EH (cell line): ENCODE measurements around the gene TGFB2.

Source experiments
- DNase-seq: peaks from one replicate; pipeline ENCODE4 v3.0.0-alpha.2; 2015; ENCODE audit warnings: low read depth

The TGFB2 gene

GRCh38 chr1:218462116-218462515, 117.0 kb downstream of the TGFB2 start:
- DNase-seq: no peak

DNA sequence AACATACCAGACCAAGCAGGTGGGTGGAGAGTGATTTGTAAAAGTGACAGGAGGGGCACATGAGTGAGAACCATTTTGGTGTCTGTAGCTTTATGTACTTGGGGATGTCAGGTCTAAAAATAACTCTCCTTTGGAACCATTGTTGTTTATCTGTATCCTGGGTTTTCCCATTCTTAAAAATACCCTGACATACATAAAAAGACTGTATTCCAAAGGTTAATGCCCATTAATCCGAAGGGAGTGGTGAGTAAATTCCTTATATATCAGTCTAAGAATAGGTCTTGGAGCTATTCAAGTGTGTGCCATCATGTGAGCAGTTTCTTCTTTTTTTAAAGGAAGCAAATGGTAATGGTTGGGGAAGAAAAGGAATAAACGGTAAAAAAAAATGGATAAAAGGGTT, 117.5 kb downstream of the TGFB2 start:
- no peak for DNase-seq

- DNase-seq: peak; percentile 84
These were observed 118.3 kb downstream of the TGFB2 start for GRCh38 chr1:218463194-218464156.

DNA sequence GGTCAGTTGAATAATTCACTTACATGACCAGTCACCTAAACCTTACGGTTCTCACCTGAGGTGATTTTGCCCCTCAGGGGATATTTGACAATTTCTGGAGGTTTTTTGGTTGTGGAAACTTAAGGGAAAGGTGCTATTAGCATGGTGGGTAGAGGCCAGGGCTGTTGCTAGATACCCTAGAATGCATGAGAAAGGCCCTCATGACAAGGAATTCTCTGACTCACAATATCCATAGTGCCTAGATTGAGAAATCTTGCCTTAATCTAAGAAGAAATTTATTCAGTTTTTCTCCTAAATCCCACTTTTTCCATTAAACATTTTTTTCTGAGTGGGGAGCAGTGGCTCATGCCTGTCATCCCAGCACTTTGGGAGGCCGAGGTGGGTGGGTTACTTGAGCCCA, 119.7 kb downstream of the TGFB2 start:
- DNase-seq: peak; percentile 48

- peak; percentile 80 for DNase-seq
These were observed 121.3 kb downstream of the TGFB2 start for GRCh38 chr1:218466341-218467010.

- DNase-seq: peak; percentile 97
These were observed 122.3 kb downstream of the TGFB2 start for GRCh38 chr1:218467101-218468072.

- no peak for DNase-seq
These were observed 123.6 kb downstream of the TGFB2 start for GRCh38 chr1:218468711-218469110.

GRCh38 chr1:218472885-218473284, 127.7 kb downstream of the TGFB2 start:
- no peak for DNase-seq

GRCh38 chr1:218473522-218473921, 128.4 kb downstream of the TGFB2 start:
- peak; percentile 80 for DNase-seq

- no peak for DNase-seq
These were observed 129.0 kb downstream of the TGFB2 start for GRCh38 chr1:218474128-218474527.

DNA sequence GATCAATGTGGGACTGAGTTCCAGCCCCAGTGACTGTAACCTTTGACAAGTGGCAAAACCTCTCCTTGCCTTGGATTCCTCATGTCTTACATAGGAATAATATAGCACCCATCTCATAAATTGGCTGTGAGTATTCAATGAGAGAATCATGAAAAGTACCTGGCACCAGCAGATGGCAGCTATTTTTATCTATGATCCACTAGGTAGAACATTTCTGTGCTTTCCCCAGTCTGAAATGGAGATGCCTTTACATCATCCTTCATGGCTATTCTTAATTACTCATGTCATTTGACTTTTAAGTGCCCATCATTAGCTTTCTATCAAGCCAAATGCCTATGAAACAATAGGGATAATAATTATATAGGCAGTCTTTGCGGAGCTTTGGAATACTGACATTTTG, 130.1 kb downstream of the TGFB2 start:
- DNase-seq: peak; percentile 55

DNA sequence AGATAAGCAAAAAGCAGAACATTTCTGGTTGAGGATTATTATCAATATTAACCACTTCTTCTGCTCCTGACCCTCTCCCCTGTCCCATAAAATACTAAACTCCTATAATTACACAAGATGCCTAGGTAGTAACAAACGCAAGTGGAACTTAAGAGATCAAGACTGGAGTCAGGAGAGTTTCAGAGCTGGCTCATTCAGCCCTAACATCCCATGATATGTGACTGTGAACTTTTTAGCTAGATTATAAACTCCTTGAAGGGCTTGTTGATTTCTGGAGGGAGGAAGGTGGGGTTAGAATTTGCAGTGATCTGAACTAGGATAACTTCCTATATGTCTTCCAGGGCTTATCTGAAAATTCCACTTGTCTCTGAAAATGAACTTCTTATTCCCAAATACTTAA, 130.6 kb downstream of the TGFB2 start:
- DNase-seq: no peak

GRCh38 chr1:218476385-218476784, 131.2 kb downstream of the TGFB2 start:
- DNase-seq: peak; percentile 94

GRCh38 chr1:218478336-218478735, 133.2 kb downstream of the TGFB2 start:
- peak; percentile 76 for DNase-seq

DNA sequence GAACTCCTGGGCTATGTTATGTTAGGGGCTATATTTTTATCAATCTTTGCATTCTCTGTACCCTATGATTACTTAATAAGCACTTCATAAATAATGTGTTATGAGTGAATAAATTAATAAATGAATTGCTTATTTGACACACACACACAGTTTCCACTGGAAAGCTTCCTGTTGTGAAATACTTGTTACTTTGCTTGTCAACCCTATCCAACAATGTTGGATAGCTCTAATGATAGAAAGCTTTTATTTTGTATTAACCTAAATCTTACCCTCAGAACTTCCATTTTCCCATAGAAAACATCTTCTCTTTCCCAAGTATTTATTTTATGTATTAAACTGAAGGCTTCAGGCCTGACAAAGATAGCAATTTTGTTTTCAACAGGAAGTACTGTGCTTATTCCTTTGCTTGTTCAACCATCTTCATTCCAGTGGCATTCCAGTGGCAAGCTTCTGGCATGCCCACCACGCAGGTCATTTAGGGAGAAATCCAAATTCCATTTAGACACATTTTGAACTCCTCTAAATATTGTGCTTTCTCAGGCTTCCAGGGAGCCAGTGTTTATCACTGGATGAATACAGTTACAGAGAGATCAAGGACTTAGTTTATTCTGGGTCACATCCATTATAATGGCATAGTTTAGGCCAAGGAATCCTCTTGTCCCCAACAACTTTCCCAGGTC, 134.4 kb downstream of the TGFB2 start:
- peak; percentile 97 for DNase-seq

DNA sequence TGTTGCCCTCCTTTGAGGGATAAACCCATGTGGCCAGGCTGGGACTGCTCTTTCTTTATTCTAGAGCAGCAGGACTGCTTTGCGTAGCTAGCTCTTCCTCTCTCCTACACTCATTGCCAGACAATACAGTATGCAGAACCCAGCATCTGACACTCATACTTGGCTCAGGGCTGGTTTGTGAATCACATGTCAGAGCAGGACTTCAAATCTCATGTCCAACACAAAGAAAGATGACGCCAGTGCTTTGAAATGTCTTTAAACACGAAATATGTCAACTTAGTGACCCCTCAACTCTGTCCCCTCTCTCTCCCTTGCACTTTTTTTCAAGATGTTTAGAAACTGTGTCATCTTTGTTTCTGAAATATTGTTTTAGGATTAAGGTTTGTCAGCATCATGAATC, 135.0 kb downstream of the TGFB2 start:
- peak; percentile 98 for DNase-seq

DNA sequence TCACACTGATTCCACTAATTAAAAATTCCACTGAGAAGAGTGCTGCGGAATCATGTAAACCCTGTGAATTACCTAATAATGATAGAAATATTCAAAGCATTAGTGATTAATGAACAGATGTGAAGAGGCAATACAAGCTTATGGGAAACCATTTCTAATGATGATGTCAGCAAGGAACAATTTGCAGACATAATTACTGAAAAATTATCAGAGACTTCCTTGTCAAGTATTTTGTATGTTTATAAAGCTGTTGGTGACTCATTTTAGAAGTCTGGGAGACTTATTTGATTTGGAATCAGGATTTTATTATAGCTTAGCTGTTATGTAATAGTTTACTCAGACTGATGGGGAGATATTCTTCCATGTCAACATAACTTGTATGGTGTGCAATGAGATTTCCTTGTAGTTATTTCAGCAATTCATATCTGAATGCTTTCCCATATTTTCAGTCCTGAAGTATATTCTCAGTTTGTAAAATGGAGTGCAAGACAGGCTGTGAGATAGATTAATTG, 135.5 kb downstream of the TGFB2 start:
- DNase-seq: peak; percentile 97

- peak; percentile 85 for DNase-seq
These were observed 136.1 kb downstream of the TGFB2 start for GRCh38 chr1:218481116-218481775.

DNA sequence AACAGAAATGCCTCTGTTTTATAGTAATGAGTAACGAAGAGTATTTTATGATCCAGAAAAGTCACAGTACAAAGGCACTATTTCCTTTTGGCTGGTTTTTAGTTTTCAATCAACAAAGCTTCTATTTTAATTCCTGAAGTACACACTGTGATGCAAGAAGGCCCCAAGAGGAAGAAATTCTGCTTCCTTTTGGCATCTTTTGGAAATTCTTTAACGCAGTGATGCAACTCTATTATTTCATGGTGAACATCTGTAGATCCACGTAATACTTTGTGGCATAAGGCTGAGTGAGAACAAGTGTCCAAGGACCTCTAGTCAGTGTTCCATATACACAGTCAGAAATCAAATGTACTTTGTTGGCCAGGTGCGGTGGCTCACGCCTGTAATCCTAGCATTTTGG, 137.5 kb downstream of the TGFB2 start:
- DNase-seq: peak; percentile 44

DNA sequence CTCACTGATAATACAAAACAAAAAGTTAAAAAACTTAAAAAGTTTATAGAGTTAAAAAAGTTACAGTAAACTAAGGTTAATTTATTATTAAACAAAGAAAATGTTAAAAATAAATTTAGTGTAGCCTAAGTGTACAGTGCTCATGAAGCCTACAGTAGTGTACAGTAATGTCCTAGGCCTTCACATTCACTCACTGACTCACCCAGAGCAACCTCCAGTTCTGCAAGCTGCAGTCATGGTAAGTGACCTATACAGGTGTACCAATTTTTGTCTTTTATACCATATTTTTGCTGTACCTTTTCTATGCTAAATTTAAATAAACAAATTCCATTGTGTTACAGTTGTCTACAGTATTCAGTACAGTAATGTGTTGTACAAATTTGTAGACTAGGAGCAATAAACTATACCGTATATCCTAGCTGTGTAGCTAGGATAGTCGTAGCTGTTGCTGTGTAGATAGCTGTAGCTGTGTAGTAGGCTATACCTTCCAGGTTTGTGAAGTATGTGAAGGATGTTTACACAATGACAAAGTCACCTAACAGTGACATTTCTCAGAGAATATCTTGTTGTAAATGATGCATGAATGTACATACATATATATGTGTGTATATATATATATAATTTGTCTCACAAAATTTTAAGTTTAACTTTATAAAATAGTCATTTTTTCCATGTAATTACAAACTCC, 140.2 kb downstream of the TGFB2 start:
- DNase-seq: no peak
